ENCODE measurements around the gene PARD3B. TPM values are rescaled to one million over a fixed set of nuclear protein-coding genes. Genes with fewer than 3 reads are reported as not detected.

Gene PARD3B
- total RNA-seq, 1 experiment from 2014 or later, result 3.6 TPM

- no peak overlapping the region for H3K4me3 ChIP-seq (ENCODE audit: low read depth in 2 of 2, low read length in 2 of 2)
- POLR2A ChIA-PET, result no interaction called here
- TF ChIP-seq, protein P1, sequence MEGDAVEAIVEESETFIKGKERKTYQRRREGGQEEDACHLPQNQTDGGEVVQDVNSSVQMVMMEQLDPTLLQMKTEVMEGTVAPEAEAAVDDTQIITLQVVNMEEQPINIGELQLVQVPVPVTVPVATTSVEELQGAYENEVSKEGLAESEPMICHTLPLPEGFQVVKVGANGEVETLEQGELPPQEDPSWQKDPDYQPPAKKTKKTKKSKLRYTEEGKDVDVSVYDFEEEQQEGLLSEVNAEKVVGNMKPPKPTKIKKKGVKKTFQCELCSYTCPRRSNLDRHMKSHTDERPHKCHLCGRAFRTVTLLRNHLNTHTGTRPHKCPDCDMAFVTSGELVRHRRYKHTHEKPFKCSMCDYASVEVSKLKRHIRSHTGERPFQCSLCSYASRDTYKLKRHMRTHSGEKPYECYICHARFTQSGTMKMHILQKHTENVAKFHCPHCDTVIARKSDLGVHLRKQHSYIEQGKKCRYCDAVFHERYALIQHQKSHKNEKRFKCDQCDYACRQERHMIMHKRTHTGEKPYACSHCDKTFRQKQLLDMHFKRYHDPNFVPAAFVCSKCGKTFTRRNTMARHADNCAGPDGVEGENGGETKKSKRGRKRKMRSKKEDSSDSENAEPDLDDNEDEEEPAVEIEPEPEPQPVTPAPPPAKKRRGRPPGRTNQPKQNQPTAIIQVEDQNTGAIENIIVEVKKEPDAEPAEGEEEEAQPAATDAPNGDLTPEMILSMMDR (IDR thresholded peaks at IDR 0.05), result no peak
- TF ChIP-seq, protein P2, sequence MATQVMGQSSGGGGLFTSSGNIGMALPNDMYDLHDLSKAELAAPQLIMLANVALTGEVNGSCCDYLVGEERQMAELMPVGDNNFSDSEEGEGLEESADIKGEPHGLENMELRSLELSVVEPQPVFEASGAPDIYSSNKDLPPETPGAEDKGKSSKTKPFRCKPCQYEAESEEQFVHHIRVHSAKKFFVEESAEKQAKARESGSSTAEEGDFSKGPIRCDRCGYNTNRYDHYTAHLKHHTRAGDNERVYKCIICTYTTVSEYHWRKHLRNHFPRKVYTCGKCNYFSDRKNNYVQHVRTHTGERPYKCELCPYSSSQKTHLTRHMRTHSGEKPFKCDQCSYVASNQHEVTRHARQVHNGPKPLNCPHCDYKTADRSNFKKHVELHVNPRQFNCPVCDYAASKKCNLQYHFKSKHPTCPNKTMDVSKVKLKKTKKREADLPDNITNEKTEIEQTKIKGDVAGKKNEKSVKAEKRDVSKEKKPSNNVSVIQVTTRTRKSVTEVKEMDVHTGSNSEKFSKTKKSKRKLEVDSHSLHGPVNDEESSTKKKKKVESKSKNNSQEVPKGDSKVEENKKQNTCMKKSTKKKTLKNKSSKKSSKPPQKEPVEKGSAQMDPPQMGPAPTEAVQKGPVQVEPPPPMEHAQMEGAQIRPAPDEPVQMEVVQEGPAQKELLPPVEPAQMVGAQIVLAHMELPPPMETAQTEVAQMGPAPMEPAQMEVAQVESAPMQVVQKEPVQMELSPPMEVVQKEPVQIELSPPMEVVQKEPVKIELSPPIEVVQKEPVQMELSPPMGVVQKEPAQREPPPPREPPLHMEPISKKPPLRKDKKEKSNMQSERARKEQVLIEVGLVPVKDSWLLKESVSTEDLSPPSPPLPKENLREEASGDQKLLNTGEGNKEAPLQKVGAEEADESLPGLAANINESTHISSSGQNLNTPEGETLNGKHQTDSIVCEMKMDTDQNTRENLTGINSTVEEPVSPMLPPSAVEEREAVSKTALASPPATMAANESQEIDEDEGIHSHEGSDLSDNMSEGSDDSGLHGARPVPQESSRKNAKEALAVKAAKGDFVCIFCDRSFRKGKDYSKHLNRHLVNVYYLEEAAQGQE (IDR thresholded peaks at IDR 0.05; ENCODE audit: insufficient read depth in 1 of 2, low read depth in 2 of 2, low read length in 1 of 2), result no peak
- no peak for TF ChIP-seq TCF7L2 (IDR thresholded peaks at IDR 0.05; ENCODE audit: low read depth, low read length)
- ATAC-seq (no peak), DNase-seq (ENCODE audit: low read depth, low spot score) (no peak)
- no TSS peak for BruUV-seq (replicated peaks)
- H3K27ac ChIP-seq (ENCODE audit: low read length), result no peak overlapping the region
- CTCF ChIA-PET, result no interaction called here
- in situ Hi-C loops (cut with HindIII; ENCODE audit: low pct_unique_long_range_greater_than_20kb, low sequenced_read_pairs), result no loop called here
- intact Hi-C loops (cut with micrococcal nuclease; ENCODE audit: unreplicated experiment), result no loop called here
- 0 out of 2 replicates have a peak, but pooled peaks cover 2% of the 10 kb centered on the region for H3K27me3 ChIP-seq (ENCODE audit: control insufficient read depth, insufficient read depth, low read length)
- H3K9me3 ChIP-seq (ENCODE audit: control insufficient read depth, insufficient read depth, low read depth, low read length), result no peaks in the 10 kb centered on the region
- no peaks in the 10 kb centered on the region for H3K36me3 ChIP-seq (ENCODE audit: control insufficient read depth, insufficient read depth, low read length)
- no peaks in the 10 kb centered on the region for H3K4me1 ChIP-seq (ENCODE audit: control insufficient read depth, insufficient read depth, low read length)
Observed at GRCh38 chr2:205646680-205647079, 1101.4 kb downstream of the PARD3B start.

DNA sequence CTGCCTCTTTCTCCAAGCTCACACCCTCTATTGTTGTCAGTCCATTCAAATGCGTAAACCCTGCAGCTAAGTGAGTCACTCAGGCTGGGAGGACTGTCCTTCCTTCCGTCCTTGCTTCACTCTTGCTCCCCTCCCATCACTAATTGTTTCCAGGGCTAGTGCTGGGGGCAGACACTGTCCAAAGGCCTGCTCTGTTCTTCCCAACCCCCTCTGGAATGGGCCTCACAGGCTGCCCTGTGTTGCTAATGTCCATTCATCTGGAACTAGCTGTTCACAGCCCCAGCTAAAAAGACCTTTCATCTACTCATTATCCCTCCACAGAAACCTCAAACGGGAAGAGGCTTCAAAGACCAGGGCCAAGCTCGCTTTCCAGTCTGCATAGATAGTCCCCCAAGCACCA lies 1105.2 kb downstream of the PARD3B start:
- ChIA-PET POLR2A (no interaction called here), CTCF (no interaction called here)
- no peak for ATAC-seq
- in situ Hi-C loops (cut with HindIII; ENCODE audit: low pct_unique_long_range_greater_than_20kb, low sequenced_read_pairs) (no loop called here), intact Hi-C loops (cut with micrococcal nuclease; ENCODE audit: unreplicated experiment) (no loop called here)
- DNase-seq (ENCODE audit: low read depth, low spot score), result no peak
- H3K27me3 ChIP-seq (ENCODE audit: control insufficient read depth, insufficient read depth, low read length), result no peaks in the 10 kb centered on the region
- no peaks in the 10 kb centered on the region for H3K9me3 ChIP-seq (ENCODE audit: control insufficient read depth, insufficient read depth, low read depth, low read length)
- H3K36me3 ChIP-seq (ENCODE audit: control insufficient read depth, insufficient read depth, low read length), result no peaks in the 10 kb centered on the region
- no peak overlapping the region for H3K27ac ChIP-seq (ENCODE audit: low read length)
- TF ChIP-seq TCF7L2 (IDR thresholded peaks at IDR 0.05; ENCODE audit: low read depth, low read length), result no peak
- TF ChIP-seq SIN3A (IDR thresholded peaks at IDR 0.05; ENCODE audit: borderline replicate concordance, insufficient read depth, low read depth, low read length), result no peak
- TF ChIP-seq POLR2AphosphoS5 (IDR thresholded peaks at IDR 0.05; ENCODE audit: low read depth, low read length), result no peak
- TF ChIP-seq, protein P1 (IDR thresholded peaks at IDR 0.05), result no peak
- TF ChIP-seq, protein P2 (IDR thresholded peaks at IDR 0.05; ENCODE audit: insufficient read depth in 1 of 2, low read depth in 2 of 2, low read length in 1 of 2), result no peak
- H3K4me1 ChIP-seq (ENCODE audit: control insufficient read depth, insufficient read depth, low read length), result no peaks in the 10 kb centered on the region
- no peak overlapping the region for H3K4me3 ChIP-seq (ENCODE audit: low read depth in 2 of 2, low read length in 2 of 2)
- no TSS peak for BruUV-seq (replicated peaks)

Data from Panc1 (cell line).